K562 (cell line): ENCODE measurements around the gene ADARB2.

Source experiments
- BRF1 ChIP-seq: IDR thresholded peaks from 3 replicates; pipeline ENCODE4 v1.6.1; 2011; ENCODE audit warnings: borderline replicate concordance, mild to moderate bottlenecking; ENCODE audit not compliant: insufficient read length; ENCODE audit errors: extremely low read depth
- CTCF ChIP-seq, 3 experiments: IDR thresholded peaks in 2 of 3; conservative IDR thresholded peaks in 1 of 3; 2 replicates each; pipeline ENCODE4 v1.5.1; 2011 to 2012; ENCODE audit warnings: low read length in 3 of 3, mild to moderate bottlenecking in 3 of 3, control low read depth in 2 of 3, improper control_type of control experiment in 1 of 3, inconsistent platforms in 1 of 3, low read depth in 1 of 3, mixed read lengths in 1 of 3, moderate library complexity in 1 of 3; ENCODE audit not compliant: insufficient read depth in 2 of 3
- CTCFL ChIP-seq: IDR thresholded peaks from 2 replicates; pipeline ENCODE4 v1.6.1; 2011; ENCODE audit warnings: borderline replicate concordance, low read depth, mild to moderate bottlenecking, moderate library complexity, low read length; ENCODE audit not compliant: insufficient read depth, poor library complexity, severe bottlenecking
- FOXM1 ChIP-seq, 2 experiments: fragments of 450-650 bp in 1 of 2; sonication (generic) in 1 of 2; formaldehyde crosslinking in 1 of 2; IDR thresholded peaks; 2 replicates each; pipeline versions ENCODE4 v1.6.1 to v1.9.0; 2017 to 2022; ENCODE audit warnings: low read depth in 2 of 2, mild to moderate bottlenecking in 2 of 2, missing genetic modification reagents in 1 of 2, moderate library complexity in 1 of 2
- HDAC2 ChIP-seq: fragments of 450-650 bp; IDR thresholded peaks from 2 replicates; pipeline ENCODE4 v1.6.1; 2016; ENCODE audit warnings: mild to moderate bottlenecking
- MAZ ChIP-seq, 2 experiments: fragments of 450-650 bp in 1 of 2; sonication (generic) in 1 of 2; formaldehyde crosslinking; IDR thresholded peaks in 1 of 2; conservative IDR thresholded peaks in 1 of 2; 2 replicates each; pipeline versions ENCODE4 v1.4.0 to v1.5.0; 2020; ENCODE audit warnings: mild to moderate bottlenecking in 1 of 2, missing genetic modification reagents in 1 of 2
- MCM5 ChIP-seq: fragments of 450-650 bp; IDR thresholded peaks from 2 replicates; pipeline ENCODE4 v1.6.1; 2016; ENCODE audit warnings: low read depth
- POLR2AphosphoS5 ChIP-seq: IDR thresholded peaks from 2 replicates; pipeline ENCODE4 v1.6.1; 2011; ENCODE audit warnings: mild to moderate bottlenecking, low read depth, low read length, moderate library complexity; ENCODE audit not compliant: control insufficient read depth, insufficient read depth
- RBM39 ChIP-seq: fragments of 200-400 bp; formaldehyde crosslinking; optimal IDR thresholded peaks from 2 replicates; pipeline ENCODE3; 2018; ENCODE audit warnings: low read depth, low read length
- SNRNP70 ChIP-seq: fragments of 200-400 bp; formaldehyde crosslinking; optimal IDR thresholded peaks from 2 replicates; pipeline ENCODE3; 2017; ENCODE audit warnings: low read depth, low read length
- TAF15 ChIP-seq: fragments of 200-400 bp; formaldehyde crosslinking; IDR thresholded peaks from 2 replicates; pipeline ENCODE4 v1.6.1; 2017; ENCODE audit warnings: mild to moderate bottlenecking, low read depth, low read length, moderate library complexity
- YY1 ChIP-seq, 3 experiments: IDR thresholded peaks; 2 replicates each; pipeline ENCODE4 v1.6.1; 2011; ENCODE audit warnings: low read length in 2 of 3, mild to moderate bottlenecking in 2 of 3, moderate library complexity in 2 of 3, borderline replicate concordance in 1 of 3, control low read depth in 1 of 3, low read depth in 1 of 3; ENCODE audit not compliant: insufficient read depth in 3 of 3, insufficient replicate concordance in 2 of 3, control insufficient read depth in 1 of 3, insufficient read length in 1 of 3; ENCODE audit errors: extremely low read depth in 1 of 3
- ZBTB33 ChIP-seq: sonication (generic); formaldehyde crosslinking; IDR thresholded peaks from 2 replicates; pipeline ENCODE4 v1.8.1; 2023; ENCODE audit warnings: mild to moderate bottlenecking, missing genetic modification reagents

- TF ChIP-seq SNRNP70 (no peak), HDAC2 (no peak), RBM39 (no peak), MCM5 (no peak), BRF1 (no peak), POLR2AphosphoS5 (no peak), CTCF (IDR thresholded peaks at IDR 0.05 in 2 of 3, conservative IDR thresholded peaks at IDR 0.05 in 1 of 3; ENCODE audit: insufficient read depth in 2 of 3, low read depth in 1 of 3, low read length in 3 of 3) (no peak), ZBTB33 (CRISPR knock-in tag) (no peak), CTCFL (no peak), MAZ (CRISPR knock-in tag; conservative IDR thresholded peaks at IDR 0.05 in 1 of 2, IDR thresholded peaks at IDR 0.05 in 1 of 2) (no peak), FOXM1 (IDR thresholded peaks at IDR 0.05; ENCODE audit: low read depth) (no peak), FOXM1 (CRISPR knock-in tag; IDR thresholded peaks at IDR 0.05; ENCODE audit: low read depth) (no peak), YY1 (IDR thresholded peaks at IDR 0.05; ENCODE audit: borderline replicate concordance in 1 of 3, control insufficient read depth in 1 of 3, extremely low read depth in 1 of 3, insufficient read depth in 3 of 3, insufficient read length in 1 of 3, insufficient replicate concordance in 2 of 3, low read depth in 1 of 3, low read length in 2 of 3) (no peak), TAF15 (no peak)
Measured at GRCh38 chr10:1462032-1462431, 275.3 kb downstream of the ADARB2 start.
